Stimulated activated CD8-positive, alpha-beta memory T cell treated with anti-CD3 and anti-CD28 coated beads, Interleukin-12 subunit alpha, Interleukin-12 subunit beta, amount 100 ng/mL, for 24 hours (primary cell): ENCODE results near the gene OR11L1.

Source experiments
- DNase-seq: peaks from one replicate; pipeline ENCODE4 v3.0.0-alpha.2; 2020; ENCODE audit errors: extremely low read depth

OR11L1 gene, protein sequence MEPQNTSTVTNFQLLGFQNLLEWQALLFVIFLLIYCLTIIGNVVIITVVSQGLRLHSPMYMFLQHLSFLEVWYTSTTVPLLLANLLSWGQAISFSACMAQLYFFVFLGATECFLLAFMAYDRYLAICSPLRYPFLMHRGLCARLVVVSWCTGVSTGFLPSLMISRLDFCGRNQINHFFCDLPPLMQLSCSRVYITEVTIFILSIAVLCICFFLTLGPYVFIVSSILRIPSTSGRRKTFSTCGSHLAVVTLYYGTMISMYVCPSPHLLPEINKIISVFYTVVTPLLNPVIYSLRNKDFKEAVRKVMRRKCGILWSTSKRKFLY

DNA sequence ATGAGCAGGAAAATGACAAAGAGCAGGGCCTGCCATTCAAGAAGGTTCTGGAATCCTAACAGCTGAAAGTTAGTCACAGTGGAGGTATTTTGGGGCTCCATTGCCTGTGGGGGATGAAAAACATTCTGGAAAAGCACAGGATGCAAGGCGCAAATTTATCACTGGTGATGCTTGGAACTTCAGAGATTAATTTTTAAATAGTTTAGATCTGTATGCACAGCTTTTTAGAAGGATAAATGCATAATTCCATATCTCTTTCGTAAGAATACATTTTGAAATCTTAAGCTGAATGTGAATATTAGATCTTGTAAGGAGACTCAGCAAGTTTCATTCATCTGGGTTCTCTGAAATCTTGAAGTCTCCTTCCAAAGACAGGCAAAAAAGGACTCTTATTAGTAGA, at the start of gene OR11L1:
OR11L1 (minus strand) TSS at position 101 of the 400 bp plus-strand sequence; CDS start at position 101, 0 bp downstream.
- no peak for DNase-seq

DNA sequence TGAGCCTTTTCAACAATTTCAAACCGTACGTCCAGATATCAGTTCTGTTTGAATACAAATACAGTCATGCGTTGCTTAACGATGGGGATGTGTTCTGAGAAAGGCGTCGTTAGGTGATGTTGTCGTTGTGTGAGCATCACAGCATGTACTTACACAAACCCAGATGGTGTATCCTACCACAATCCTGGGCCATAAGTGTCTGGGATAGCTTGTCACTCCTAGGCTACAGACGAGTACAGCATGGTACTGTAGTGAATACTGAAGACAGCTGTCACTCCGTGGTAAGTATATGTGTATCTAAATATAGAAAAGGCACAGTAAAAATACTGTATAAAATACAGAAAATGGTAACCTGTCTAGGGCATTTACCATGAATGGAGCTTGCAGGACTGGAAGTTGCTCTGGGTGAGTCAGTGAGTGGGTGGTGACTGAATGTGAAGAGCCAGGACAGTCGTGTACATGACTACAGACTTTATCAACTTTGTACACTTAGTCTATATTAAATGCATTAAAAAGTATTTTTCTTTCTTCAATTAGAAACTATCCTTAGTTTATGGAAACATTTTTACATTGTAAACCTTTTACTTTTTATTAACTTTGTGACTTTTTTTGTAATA, 43.2 kb upstream of the OR11L1 start:
- no peak for DNase-seq

DNA sequence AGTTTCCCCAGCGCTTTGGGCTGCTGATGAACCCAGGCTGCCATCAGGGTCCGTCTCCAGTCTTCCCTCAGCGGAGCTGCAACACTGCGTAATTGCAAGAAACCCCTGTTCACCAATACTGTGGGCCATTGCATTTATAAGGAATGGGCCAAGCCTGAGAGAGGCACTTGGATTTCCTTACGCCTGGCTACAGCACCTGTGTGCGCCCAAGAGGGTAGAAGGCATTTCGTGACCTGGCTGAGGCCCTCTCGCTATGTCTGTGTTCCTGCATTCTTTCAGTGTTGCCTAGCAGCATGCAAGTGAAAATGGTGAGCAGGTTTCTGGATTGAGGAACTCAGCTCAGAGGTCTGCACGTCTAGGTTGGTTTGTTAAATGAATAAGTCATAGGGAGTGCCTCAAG, 41.6 kb upstream of the OR11L1 start:
- no peak for DNase-seq

DNA sequence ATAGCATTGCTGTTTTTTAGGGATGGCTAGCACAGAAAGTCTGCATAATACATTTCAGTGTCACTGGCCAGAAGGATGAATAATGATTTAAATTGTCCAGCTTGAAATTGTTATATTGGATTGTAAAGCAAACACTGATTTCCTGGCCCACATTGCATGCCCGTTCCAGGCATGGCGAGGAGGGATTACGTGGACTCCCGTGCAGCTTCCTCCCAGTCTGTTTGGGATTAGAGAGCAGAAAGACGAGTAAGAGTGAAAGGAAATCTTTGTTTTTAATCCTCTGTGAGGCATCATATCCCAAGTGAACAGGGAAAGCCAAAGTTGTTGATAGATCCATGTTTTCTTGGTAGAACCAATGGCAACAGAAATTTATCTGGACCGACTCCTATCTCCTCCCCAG, 23.7 kb upstream of the OR11L1 start:
- DNase-seq = no peak

DNA sequence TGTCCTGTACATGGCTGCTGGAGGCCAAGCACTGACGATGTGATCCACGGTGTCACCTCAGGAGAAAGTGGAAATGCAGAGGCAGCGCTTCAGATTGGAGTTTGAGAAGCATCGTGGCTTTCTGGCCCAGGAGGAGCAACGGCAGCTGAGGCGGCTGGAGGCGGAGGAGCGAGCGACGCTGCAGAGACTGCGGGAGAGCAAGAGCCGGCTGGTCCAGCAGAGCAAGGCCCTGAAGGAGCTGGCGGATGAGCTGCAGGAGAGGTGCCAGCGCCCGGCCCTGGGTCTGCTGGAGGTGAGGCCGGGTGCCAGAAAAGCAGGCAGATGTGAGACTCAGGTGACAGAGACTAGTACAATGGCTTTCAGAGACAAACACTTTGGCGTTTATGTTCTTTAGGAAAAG, 22.9 kb upstream of the OR11L1 start:
- DNase-seq = no peak

DNA sequence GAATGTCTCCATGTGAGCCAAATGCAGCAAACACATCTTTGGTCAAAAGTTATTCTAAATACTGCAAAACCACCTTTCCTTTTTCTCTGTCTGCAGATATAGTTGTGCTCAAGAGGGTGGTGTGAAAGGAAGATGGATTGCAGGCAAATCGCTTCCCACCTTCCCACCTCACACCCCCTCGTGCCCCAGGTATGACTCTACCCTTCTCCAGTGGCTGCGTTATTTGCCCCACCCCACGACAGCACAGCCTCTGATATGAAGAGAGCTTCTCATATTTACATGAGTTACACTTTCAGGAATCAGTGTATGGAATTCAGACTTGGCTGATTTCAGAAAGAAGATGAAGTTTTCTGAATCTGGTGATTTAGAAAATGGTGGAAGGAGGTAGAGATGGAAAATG, 21.1 kb upstream of the OR11L1 start:
- no peak for DNase-seq

DNA sequence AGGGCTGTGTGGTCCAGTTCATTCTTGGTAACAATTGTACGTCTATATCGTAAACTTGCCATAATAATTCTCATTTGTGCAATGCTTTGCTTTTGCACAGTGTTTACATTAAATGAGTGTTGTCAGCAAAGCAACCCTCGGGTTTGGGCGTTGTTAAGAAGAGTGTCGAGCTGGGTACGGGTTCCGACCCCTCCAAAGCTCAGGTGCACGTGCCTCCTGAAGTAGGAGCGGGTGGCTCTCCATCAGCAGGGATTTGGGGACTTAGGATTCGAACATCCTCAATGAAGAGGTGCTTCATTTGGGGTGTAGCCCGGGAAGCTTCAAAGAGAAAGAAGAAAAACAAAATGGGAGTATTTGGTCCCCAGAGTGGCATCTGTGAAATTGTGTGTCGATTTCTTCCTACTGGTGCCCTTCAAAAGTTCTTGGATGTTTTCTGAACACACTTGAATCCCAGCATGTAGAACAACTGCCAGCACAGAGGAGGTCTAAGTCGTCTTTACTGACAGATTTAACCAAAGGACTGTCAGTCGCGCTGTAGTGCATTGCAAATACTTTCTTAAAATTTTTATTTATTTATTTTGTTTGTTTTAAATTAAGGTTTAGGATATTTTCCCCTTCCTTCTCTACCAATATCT, 16.4 kb upstream of the OR11L1 start:
- DNase-seq = no peak

DNA sequence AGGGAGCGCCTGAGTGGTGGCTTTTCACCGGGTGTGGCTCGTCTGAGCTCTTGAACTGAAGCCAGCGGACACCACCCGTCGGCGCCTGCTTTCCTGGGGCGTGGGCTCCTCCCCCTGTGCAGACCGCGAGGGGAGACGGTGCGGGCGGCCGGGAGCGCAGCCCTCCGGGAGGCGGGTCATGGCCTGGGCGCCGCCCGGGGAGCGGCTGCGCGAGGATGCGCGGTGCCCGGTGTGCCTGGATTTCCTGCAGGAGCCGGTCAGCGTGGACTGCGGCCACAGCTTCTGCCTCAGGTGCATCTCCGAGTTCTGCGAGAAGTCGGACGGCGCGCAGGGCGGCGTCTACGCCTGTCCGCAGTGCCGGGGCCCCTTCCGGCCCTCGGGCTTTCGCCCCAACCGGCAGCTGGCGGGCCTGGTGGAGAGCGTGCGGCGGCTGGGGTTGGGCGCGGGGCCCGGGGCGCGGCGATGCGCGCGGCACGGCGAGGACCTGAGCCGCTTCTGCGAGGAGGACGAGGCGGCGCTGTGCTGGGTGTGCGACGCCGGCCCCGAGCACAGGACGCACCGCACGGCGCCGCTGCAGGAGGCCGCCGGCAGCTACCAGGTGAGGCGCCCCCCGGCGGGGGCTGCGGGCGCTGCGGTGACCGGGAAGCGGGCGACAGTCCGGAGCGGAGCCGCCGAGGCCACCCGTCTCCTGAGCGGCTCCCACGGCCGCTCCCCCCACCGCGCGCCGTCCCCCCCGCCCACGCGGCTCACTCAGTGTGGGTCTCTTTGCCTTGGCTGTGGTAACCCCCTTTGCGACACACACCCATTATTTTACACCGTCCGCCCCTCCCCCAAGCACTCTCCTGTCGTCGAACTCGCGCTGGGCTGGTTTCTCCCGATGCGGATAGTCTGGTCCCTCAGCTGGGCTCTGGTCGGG, 15.6 kb upstream of the OR11L1 start, which contains the start of gene TRIM58:
TRIM58 (plus strand) TSS at position 119 of the 916 bp plus-strand sequence; CDS start at position 179, 60 bp downstream.
- DNase-seq = no peak

DNA sequence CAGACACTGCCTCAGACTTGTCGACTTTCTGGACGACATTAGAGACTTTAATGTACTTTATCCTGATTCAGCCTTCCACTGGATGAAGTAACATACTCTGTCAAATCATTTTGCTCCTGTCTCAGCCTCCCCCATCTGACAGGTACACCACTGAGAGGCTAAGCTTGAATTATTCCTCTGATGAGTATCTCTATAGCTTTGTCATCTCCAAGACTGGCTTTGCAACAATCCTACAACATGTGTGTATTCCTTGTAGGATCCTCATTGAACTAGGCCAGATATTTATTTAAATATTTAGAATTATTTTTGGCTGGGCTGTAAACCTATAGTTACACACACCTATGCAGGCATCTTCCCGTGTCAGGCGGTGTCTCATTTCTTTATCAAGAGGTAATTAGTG, 14.2 kb upstream of the OR11L1 start:
- no peak for DNase-seq

DNA sequence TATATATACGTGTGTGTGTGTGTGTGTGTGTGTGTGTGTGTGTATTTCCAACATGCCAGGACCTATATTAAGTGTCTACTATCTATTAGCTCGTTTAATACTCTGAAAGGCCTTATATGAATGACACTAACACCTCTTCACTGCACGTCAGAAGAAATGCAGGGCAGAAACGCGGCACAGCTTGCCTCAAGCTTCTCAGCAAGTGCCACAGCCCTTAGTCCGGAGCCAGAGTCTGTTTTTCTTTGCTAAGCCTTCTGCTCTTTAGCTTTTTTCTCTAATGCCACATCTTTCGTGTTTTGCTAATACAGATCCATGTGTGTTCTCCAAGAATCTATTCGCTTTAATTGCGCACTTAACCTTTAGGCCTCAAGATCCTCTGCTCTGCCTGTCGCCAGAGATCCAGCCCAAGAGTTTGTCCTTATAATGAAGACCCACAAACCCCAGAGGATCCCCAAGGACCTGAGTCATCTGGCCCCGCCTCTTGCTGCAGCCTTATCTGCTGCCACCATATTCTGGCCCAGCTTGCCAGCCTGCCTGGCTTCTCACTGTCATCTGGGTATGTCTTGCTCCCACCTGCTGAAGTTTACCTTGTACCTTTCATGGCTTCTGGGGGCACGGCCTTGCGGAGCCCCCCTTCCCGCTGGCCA, 13.3 kb upstream of the OR11L1 start:
- DNase-seq = no peak

DNA sequence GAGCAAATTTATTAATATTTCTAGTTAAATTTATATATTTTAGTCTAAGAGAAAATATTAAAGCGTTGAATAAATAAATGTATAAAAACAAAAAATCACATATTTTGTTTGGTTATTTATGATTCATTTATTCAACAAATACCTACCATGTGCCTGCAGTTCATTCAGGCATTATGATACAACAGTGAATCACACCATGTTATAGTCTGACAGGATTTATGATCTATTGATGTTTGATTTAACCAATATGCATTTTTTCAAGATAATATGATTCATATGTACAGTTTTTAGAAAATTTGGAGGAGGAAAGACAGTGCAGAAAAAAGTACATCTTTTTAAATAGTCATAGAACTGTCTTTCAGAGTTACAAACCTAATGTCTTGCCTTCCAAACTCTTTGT, 7.9 kb upstream of the OR11L1 start:
- no peak for DNase-seq

DNA sequence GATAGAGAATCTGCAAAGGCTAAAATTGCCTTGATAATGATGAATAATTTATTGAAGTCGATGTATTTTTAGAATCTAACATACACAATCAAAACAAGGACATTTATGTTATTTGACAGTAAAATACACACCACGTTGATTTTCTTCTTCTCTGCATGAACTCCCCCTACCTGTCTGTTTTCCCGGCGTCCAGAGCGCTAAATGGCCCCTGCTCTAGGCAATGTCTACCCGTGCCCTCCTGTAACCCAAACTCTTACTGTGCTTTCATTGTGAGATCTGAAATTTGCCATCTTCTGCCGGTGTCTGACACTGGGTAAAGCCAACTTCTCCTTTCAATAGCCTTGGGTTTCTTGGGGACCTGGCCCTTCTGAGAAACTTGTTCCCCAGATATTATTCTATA, 6.7 kb upstream of the OR11L1 start:
- no peak for DNase-seq

DNA sequence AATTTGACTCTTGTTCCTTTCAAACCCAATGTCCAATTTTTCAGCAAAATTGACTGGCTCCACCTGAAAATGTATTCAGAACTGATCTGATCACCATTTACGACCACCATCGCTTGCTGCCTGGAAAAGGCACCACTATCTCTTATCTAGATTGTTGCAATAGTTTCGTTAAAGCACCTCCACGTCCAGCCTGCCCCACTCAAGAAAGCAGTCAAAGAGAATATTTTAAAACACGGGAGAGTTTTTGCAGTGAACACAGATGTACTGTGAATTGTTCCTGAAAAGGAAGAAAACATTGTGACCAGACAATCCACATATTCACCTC, 4.0 kb upstream of the OR11L1 start:
- DNase-seq = no peak

DNA sequence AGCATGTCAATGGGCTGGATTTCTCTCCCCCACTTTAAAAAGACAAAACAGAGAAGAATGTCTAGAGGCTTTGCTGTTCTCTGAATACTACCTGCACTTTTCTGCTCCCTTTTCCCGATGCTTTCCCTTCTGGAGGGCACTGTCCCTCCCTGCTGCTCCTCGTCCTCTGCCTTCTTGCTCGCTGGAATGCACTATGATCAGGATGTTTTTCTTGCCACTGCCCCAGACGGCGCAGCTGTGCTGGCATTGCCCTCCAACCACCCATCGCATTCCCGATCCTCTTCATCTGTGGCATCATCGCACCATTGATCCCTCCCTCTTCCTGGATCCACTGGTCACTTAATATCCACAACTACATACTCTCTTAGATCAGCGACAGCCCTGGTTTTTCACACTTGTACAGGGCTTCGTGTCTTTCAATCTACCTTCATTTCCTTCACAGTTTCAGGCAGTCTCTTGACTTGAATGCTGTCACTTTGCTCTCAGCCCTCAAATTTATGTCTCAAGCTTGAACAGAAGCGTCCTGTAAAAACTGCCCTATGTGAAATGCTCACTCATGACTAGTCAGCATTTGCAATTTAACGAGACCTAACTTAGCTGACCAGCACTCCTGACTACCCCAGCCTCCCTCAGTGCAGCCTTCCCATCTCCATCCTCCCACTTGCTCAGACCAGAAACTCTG, 3.5 kb upstream of the OR11L1 start:
- no peak for DNase-seq

DNA sequence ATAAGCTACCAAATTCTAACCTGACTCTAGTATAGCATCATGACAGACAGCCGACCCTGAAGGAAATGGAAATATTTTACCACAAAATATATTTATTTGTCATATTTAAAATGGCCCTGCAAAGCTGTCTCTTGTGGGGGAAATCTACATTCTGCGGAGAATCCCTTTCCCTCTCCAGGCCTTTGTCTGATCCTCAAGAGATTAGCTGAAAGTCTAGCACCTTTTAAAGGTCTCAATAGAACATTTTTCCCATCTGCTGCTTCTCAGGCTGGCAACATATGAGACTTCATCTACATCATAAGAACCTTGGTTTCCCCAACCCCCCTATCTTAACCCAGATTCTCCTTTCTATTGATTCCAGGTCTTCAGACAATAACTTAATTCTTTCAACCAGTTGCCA, 1.7 kb upstream of the OR11L1 start:
- DNase-seq = no peak

DNA sequence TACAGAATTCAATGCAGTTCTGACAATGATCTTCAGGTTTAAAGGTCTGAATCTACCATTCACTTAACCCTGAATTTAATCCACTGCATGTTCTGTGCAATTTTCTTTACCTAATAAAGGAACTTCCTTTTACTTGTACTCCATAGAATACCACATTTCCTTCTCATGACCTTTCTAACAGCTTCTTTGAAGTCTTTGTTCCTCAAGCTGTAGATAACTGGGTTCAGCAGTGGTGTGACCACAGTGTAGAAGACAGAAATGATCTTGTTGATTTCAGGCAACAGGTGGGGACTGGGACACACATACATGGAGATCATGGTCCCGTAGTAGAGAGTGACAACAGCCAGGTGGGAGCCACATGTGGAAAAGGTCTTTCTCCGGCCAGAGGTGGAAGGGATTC, 878 bp downstream of the OR11L1 start:
- no peak for DNase-seq

DNA sequence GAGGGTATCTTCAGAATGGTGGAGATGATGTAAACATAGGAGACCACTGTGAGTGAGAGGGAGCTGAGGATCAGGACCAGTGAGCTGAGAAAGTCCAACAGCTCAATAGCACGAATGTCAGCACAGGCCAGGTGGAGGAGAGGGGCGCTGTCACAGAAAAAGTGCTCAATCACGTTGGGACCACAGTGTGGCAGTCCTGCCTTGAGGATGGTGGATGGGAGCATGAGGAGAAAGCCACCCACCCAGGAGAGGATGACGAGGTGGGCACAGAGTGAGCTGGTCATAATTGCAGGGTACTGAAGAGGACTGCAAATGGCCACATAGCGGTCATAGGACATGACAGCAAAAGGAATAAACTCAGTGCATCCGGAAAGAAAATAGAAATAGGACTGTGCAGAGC, 8.1 kb downstream of the OR11L1 start:
- DNase-seq = no peak

DNA sequence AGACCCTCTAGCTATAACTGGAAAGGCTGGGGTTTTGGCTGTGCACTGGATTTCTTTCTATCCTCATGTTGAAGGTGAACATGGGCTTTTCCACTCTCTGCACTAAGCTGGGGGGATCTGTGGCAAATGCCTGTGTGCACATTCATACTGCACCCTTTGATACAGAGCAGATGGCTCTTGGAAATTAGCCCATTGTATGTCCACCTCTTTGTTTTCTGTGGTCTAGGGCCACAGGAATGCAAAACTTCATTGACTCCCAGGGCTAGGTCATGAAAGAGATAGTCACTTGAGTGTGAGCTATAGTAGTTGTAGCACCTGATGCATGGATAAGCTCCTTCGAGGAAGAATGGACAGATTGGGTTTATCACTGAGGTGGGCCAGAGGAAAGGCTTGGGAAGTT, 12.0 kb downstream of the OR11L1 start:
- DNase-seq = no peak

DNA sequence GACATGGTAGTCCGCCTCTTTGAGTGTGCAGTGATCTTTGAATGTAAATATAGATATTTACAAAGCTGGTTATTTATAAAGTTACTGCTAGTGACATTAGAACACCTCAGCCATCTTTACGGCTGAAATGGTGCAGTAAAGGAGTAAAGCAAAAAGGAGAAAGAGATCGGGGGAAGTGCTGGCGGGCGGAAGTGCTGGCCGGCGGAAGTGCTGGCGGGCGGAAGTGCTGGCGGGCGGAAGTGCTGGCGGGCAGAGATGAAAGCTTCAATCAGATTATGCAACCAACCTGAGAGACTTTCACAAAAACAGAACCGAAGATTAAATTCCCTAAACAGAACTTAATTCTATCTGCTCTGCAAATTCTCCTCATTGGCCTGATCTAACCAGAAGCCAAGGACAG, 16.3 kb downstream of the OR11L1 start:
- DNase-seq = no peak

DNA sequence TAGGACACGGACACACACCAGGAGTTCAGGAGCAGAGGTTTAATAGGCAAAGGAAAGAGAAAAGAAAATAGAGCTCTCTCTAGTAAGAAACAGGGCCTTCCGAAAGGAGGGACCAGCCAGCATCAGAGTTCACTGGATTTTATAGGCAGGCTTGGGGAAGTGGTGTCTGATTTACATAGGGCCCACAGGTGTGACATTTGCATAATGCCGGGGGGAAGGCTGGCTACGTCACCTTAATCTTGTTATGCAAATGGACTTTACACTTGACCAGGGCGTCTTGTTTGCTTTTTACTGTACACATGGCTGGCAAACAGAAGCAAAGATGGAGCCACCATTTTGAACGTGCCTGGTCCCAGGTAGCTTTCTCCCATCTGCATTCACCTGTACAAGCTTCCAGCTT, 17.7 kb downstream of the OR11L1 start, which contains the start of gene OR14A16:
OR14A16 (minus strand) TSS at position 97 of the 400 bp plus-strand sequence. CDS start 8,390 bp downstream, outside the sequence.
- no peak for DNase-seq

DNA sequence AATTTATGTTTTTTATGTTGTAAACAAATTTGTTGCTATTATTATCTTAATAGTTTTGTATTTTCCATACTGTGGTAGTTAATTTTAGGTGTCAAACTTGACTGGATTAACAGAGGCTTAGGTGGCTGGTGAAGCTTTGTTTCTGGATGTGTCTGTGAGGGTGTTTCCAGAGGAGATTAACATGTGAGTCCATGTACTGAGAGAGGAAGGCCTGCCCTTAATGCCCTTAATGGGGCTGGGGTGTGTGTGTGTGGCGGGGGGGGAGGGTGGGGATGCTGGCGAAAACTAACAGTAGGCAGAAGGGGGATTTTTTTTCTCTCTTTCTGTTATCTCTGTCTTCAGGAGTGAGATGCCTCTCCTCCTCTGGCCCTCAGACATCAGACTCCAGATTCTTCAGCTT, 19.6 kb downstream of the OR11L1 start:
- DNase-seq = no peak
